DMS53 treated with DMSO at 0.1 percent for 48 hours (cell line): ENCODE data around the gene EEF2KMT.
"Not testable (repeated sequence)": the region's sequence is repeated elsewhere in the genome, so short reads cannot be mapped to it uniquely, and the experiment has no call there.

Experiments used
- DNase-seq: peaks from one replicate; lab custom pipeline; 2025; ENCODE audit not compliant: unreplicated experiment; lab: John Stamatoyannopoulos, UW

The EEF2KMT gene

DNA sequence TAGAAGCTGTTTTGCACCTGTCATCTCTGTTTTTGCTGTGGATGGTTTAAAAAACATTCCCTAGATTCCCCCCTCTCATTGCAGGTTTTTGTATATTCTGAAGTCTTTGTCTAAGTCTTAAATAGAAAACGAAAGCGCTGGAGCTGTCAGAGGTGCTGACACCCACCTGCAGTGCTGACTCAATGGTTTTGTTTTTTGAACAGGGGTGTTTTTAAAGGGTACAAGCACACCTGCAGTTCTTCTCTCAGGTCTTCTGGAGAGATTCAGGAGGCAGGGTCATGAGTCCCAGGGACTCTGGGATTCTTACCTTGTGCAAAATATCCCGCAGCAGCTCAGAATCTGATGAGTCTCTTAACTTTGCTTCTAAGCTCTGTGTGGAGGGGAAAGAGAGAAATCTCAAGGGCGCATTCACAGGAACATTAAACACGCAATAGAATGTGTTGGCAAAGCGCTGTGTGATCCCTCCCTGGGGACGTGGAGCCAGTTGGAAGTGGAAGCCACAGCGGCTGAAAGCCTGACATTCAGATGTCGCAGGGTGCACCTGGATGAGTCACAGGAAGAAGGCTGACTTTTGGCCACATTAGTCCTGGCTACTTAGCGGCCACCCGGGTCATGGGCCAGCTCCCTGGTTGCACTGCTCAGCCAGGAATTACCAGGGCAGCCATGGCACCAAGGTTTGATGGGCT lies 2.3 kb downstream of the EEF2KMT start:
- not testable (repeated sequence) for DNase-seq

- DNase-seq, result not testable (repeated sequence)
Measured at GRCh38 chr16:5093746-5094145, 3.8 kb downstream of the EEF2KMT start.

GRCh38 chr16:5093081-5093480 lies 4.5 kb downstream of the EEF2KMT start:
- not testable (repeated sequence) for DNase-seq

GRCh38 chr16:5090592-5090991 lies 7.0 kb downstream of the EEF2KMT start:
- not testable (repeated sequence) for DNase-seq

DNA sequence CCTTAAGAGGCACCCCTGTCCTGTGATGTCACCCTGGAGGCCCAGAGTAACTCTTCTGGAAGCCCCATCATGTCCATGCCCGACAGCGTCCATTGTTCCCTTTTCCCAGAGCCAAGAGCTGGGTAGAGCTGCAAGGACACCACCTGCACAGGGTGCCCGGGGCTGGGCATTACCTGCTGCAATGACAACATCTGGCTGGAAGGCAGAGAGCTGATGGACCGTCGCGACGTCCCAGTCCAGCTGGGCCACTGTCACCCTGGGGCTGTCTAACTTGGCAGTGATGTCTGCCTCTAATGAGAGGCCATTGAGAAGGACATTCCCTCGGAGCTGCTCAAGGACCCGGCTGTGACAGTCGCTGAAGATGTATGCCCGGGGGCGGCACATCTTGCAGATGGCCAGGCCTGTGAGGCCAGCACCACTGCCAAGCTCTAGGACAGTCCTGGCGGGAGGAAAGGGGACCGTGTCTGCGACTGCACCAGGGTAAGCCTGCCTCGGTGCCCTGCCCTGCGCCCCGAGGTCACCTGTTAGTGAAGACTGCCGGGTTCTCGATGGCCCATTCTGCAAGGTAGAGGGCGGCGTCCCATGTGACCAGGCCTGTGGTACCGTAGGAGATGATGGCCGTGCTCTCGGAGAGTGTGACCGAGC lies 7.6 kb downstream of the EEF2KMT start:
- not testable (repeated sequence) for DNase-seq

GRCh38 chr16:5088936-5089335 lies 8.7 kb downstream of the EEF2KMT start:
- DNase-seq, result not testable (repeated sequence)

GRCh38 chr16:5088086-5088790 lies 9.4 kb downstream of the EEF2KMT start:
- DNase-seq, result not testable (repeated sequence)

GRCh38 chr16:5085716-5086115 lies 11.9 kb downstream of the EEF2KMT start:
- DNase-seq, result not testable (repeated sequence)

GRCh38 chr16:5084802-5085201 lies 12.8 kb downstream of the EEF2KMT start:
- DNase-seq, result not testable (repeated sequence)

DNA sequence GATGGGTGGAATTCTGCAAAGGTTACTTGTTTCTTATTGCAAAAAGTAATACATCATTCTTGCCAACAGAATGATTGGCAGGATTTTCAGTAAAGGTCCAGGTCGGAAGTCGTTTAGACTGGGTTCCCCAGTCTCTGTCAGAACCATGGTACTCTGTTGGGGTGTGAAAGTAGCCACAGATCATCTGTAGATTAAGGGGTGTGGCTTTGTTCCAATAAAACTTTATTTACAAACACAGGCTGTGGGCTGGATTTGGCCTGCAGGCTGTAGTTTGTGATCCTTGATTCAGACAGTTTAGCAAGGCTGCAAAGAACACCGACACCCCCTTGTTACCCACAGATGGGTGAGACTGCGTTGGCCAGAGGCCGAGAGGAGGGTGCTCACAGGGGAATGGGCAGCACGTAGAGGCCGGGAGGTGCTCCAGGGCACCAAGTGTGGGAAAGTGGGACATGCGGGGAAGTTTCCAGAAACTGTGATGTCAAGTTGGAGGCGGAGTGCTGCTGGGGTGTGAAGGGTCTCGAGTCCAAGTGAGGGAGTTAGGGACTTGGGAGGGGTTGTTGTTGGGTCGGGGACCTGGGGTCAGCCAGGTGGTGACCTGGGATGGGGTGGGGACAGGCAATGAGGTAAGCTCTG lies 13.4 kb downstream of the EEF2KMT start:
- not testable (repeated sequence) for DNase-seq

DNA sequence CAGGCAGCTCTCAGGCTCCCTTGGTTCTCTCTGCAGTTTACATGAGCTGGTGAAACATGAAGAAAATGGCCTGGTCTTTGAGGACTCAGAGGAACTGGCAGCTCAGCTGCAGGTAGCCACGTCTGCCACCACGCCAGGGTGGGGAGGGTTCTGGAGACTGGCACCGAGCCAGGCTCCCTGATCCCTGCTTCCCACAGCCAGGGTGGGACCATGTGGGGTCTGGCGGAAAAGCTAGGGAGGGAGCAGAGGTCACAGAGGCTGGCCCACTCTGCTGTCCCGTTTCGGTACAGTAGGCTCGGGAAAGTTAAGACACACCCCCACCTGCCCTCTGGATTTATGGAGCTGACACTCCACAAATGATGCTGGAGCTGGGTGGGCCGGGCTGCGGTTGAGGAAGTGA lies 13.9 kb downstream of the EEF2KMT start:
- not testable (repeated sequence) for DNase-seq

- not testable (repeated sequence) for DNase-seq
Measured at GRCh38 chr16:5080996-5081395, 16.6 kb downstream of the EEF2KMT start.

DNA sequence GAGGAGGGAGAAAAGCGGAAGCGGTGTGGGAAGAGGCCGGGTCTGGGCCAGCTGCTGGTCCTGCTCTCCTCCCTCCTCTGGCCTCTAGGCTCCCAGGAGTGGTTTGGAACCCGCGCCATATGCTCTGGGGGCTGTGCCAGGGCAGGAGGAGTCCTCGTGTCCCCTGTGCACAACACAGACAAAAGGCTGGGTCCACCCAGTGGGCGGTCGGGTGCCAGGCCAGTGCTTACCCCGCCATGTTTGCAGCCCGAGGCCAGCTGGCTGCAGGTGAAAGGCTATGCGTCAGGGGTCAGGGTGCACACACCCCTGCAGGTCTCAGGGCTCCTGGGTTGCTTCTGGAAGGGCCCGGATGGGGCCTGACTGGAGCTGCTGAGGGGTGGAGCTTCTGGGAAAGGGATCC lies 17.1 kb downstream of the EEF2KMT start:
- DNase-seq, result not testable (repeated sequence)

DNA sequence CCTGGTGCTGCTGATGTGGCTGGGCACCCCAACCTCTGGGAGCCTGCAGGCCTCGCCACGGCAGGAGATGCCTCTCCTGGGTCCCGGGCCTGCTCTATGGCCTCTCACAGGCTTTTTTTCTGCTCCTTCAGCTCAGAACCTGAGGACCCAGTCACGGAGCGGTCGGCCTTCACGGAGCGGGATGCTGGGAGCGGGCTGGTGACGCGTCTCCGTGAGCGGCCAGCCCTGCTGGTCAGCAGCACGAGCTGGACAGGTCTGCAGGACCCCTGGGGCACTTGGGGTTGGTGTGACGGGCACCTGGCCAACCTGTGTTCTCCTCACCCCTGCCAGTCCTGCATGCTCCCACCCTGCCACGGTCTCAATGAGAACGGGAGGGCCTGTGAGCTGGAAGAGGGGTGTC lies 19.0 kb downstream of the EEF2KMT start:
- DNase-seq, result no peak

- no peak for DNase-seq
Measured at GRCh38 chr16:5077304-5077703, 20.3 kb downstream of the EEF2KMT start.

DNA sequence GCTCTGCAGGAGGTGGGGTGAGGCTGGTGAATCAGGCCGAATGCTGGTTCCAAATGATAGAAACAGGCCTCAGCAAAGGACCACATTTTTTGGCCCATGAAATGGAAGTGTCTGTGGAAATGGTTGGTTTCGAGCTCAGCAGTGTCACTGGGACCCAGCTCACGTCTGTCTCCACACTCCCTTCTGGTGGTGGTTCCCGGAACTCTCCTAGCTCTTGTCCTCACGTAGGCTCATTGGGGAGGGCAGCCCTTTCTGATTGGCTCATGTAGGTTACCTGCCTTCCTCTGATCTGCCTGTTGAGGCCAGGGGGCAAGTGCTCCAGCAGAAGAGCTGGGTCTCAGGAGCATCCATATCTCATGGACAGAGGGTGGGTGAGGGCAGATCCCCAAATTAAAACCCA lies 22.0 kb downstream of the EEF2KMT start:
- no peak for DNase-seq

DNA sequence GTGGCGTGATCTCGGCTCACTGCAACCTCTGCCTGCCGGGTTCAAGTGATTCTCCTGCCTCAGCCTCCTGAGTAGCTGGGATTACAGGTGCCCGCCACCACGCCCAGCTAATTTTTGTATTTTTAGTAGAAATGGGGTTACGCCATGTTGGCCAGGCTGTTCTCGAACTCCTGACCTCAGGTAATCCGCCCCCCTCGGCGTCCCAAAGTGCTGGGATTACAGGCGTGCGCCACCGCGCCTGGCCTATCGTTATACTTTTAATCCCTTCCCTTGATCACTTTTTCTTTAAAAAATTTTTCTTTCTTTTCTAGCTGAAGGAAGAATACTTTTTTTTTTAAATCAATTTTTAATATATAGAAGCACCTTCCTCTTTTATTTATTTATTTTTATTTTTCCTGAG lies 23.8 kb downstream of the EEF2KMT start:
- DNase-seq, result not testable (repeated sequence)

- no peak for DNase-seq
Measured at GRCh38 chr16:5073279-5073629, 24.3 kb downstream of the EEF2KMT start.

DNA sequence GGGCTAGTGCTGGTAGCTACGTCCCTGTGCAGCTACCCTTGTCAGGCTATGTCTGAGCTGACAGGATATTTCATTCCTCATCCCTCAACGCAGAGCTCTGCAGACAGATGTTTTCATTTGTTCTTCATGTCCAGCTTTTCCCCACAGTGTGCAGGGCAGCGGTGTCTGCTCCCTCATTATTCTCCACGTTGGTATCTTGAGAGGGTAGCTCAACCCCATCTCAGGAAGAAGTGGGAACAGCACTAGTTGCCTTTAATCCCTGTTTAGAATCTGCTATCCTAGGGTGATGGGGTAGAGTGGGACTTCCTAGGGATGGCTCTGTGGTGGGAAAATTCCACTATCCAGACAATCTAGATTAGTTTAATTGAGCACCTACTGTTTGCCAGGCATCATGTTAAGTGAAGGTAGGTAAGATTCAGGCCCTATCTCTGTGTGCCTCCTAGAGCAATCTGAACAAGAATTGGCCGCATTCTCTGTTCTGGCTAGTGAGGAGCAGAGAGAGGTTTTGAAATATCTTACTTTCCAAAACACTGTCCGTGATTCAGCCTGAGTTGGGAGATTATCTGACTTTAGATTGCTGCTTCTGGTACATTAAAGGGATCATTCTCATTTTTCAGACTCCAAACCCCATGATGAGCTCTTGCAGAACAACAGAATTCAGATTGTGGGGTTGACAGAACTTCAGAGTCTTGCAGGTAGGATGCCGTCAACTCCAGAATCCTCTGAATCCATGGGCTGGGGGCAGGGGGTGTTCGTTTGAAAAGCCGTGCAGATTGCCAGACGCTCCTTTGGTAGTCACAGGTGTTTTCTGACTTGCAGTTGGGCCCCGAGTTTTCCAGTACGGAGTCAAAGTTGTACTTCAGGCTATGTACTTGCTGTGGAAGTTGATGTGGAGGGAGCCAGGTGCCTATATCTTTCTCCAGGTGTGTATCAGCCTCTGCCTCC lies 25.0 kb downstream of the EEF2KMT start:
- DNase-seq, result no peak

DNA sequence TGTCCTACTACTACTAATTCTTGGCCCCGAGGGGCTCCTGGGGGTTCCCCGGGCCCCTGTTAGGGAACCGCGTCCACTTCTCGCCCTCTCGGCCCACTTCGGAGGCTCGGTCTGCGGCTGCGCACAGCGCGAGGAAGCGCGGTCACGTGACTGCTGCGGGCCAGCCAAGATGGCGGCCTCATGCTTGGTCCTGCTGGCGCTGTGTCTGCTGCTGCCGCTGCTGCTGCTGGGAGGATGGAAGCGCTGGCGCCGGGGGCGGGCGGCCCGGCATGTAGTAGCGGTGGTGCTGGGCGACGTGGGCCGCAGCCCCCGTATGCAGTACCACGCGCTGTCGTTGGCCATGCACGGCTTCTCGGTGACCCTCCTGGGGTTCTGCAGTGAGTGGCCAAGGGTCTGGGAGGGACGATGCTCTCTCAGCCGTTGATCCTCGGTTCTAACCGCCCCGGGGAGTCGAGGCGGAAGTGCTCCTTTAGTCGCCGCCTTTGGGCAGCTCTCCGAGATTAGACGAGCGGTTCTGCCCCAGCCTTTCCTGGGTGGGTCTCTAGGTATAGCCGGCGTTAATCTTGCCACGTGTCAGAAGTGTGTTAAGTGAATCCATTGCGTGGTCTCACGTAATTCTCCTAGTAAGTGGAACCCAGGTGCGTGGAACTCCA lies 25.8 kb downstream of the EEF2KMT start, which contains the start of gene ALG1:
TSS of gene ALG1 (plus strand) at position 163 of the 653 bp plus-strand sequence. CDS start at position 170, 7 bp downstream.
- DNase-seq, result peak; percentile 61
